HG03432 (cell line): Measurements from ENCODE around the gene PTEN.
"Not testable (repeated sequence)": the region's sequence is repeated elsewhere in the genome, so short reads cannot be mapped to it uniquely, and the experiment has no call there.

ENCODE experiments used
- ATAC-seq: cut with Tn5 transposase; IDR thresholded peaks from one replicate; pipeline ENCODE4 v1.9.1; 2021; ENCODE audit warnings: mild to moderate bottlenecking, moderate library complexity; ENCODE audit not compliant: unreplicated experiment

Gene PTEN

GRCh38 chr10:87863053-87863943 is at the start of gene PTEN, which contains the start of gene KLLN:
Gene PTEN, plus strand, starts transcription at chr10:87863625. Its CDS starts 845 bp downstream, at chr10:87864470.
Gene KLLN, minus strand, starts transcription at chr10:87863533. Its CDS starts 1,046 bp downstream, at chr10:87862487.
- ATAC-seq: peak; percentile 45

GRCh38 chr10:87816163-87816897 is 47.1 kb upstream of the PTEN start:
- ATAC-seq: no peak

GRCh38 chr10:87816898-87817608 is 46.4 kb upstream of the PTEN start:
- no peak for ATAC-seq

GRCh38 chr10:87817609-87818504 is 45.6 kb upstream of the PTEN start, which contains the start of gene ATAD1:
Gene ATAD1, minus strand, starts transcription at chr10:87818226. Its CDS starts 3,627 bp downstream, at chr10:87814599.
- ATAC-seq: peak; percentile 84

- peak; percentile 54 for ATAC-seq
These were observed 44.7 kb upstream of the PTEN start for GRCh38 chr10:87818505-87819288.

GRCh38 chr10:87819289-87819585 is 44.2 kb upstream of the PTEN start:
- ATAC-seq: no peak

- ATAC-seq: no peak
These were observed 36.8 kb upstream of the PTEN start for GRCh38 chr10:87826653-87827052.

- no peak for ATAC-seq
These were observed 35.7 kb upstream of the PTEN start for GRCh38 chr10:87827681-87828080.

- not testable (repeated sequence) for ATAC-seq
These were observed 34.4 kb upstream of the PTEN start for GRCh38 chr10:87829051-87829450.

GRCh38 chr10:87829986-87830729 is 33.3 kb upstream of the PTEN start:
- no peak for ATAC-seq

- no peak for ATAC-seq
These were observed 27.3 kb upstream of the PTEN start for GRCh38 chr10:87836098-87836497.

- ATAC-seq: no peak
These were observed 26.0 kb upstream of the PTEN start for GRCh38 chr10:87837445-87837844.

- no peak for ATAC-seq
These were observed 24.8 kb upstream of the PTEN start for GRCh38 chr10:87838650-87839049.

GRCh38 chr10:87841186-87841585 is 22.2 kb upstream of the PTEN start:
- ATAC-seq: no peak

GRCh38 chr10:87842220-87842641 is 21.2 kb upstream of the PTEN start:
- ATAC-seq: no peak

- ATAC-seq: no peak
These were observed 20.5 kb upstream of the PTEN start for GRCh38 chr10:87842776-87843497.

GRCh38 chr10:87843714-87844113 is 19.7 kb upstream of the PTEN start:
- no peak for ATAC-seq
